Measurements from ENCODE around the gene TRANK1.

TRANK1 gene

GRCh38 chr3:36790765-36791164, 154.1 kb downstream of the TRANK1 start:
- DNase-seq (ENCODE audit: extremely low read depth, low read depth): no peak
- no peak for TF ChIP-seq CTCF (IDR thresholded peaks at IDR 0.05; ENCODE audit: low read depth, low read length, missing control alignments)
- no peak overlapping the region for H3K4me3 ChIP-seq (replicated peaks; ENCODE audit: low read depth, low read length)

- no peak for TF ChIP-seq CTCF (IDR thresholded peaks at IDR 0.05; ENCODE audit: low read depth, low read length, missing control alignments)
- DNase-seq (ENCODE audit: extremely low read depth, low read depth): no peak
- no peak overlapping the region for H3K4me3 ChIP-seq (replicated peaks; ENCODE audit: low read depth, low read length)
These were observed 157.6 kb downstream of the TRANK1 start for GRCh38 chr3:36786921-36787890.

GRCh38 chr3:36784138-36784635, 160.7 kb downstream of the TRANK1 start:
- DNase-seq (ENCODE audit: extremely low read depth, low read depth): no peak
- H3K4me3 ChIP-seq (replicated peaks; ENCODE audit: low read depth, low read length): no peak overlapping the region
- no peak for TF ChIP-seq CTCF (IDR thresholded peaks at IDR 0.05; ENCODE audit: low read depth, low read length, missing control alignments)

GRCh38 chr3:36777424-36778218, 167.2 kb downstream of the TRANK1 start:
- DNase-seq (ENCODE audit: extremely low read depth, low read depth): no peak
- no peak for TF ChIP-seq CTCF (IDR thresholded peaks at IDR 0.05; ENCODE audit: low read depth, low read length, missing control alignments)

More at GRCh38 chr3:36777424-36778218, 167.2 kb downstream of the TRANK1 start:
- no peak overlapping the region for H3K4me3 ChIP-seq (replicated peaks; ENCODE audit: low read depth, low read length)

Data from HFF-Myc (cell line).